Fibroblast of mammary gland (primary cell): ENCODE results near the gene EXOC3L4.

Experiments
- DNase-seq: peaks from one replicate; pipeline ENCODE4 v3.0.0-alpha.2; 2010; ENCODE audit warnings: low read depth
- H3K4me3 ChIP-seq: 2 replicates; pipeline ENCODE4 v1.5.1; 2011; ENCODE audit warnings: low read depth, mild to moderate bottlenecking, low read length, moderate library complexity; ENCODE audit not compliant: control insufficient read depth
- CTCF ChIP-seq: conservative IDR thresholded peaks from 2 replicates; pipeline ENCODE4 v1.5.1; 2011; ENCODE audit warnings: low read depth, low read length, inconsistent platforms; ENCODE audit not compliant: control insufficient read depth, insufficient read depth

The EXOC3L4 gene

GRCh38 chr14:103091883-103092222 lies 2.7 kb upstream of the EXOC3L4 start:
- H3K4me3 ChIP-seq = peak overlapping the region; percentile 20

GRCh38 chr14:103093856-103094405 lies 594 bp upstream of the EXOC3L4 start:
- TF ChIP-seq CTCF = no peak
- DNase-seq = no peak
- H3K4me3 ChIP-seq = no peak overlapping the region

More at GRCh38 chr14:103091883-103092222, 2.7 kb upstream of the EXOC3L4 start:
- DNase-seq = no peak
- TF ChIP-seq CTCF = no peak

- no peak for DNase-seq
- TF ChIP-seq CTCF = no peak
- no peak overlapping the region for H3K4me3 ChIP-seq
Measured at GRCh38 chr14:103095210-103095778, 769 bp downstream of the EXOC3L4 start.

- TF ChIP-seq CTCF = no peak
- H3K4me3 ChIP-seq = no peak overlapping the region
- no peak for DNase-seq
Measured at GRCh38 chr14:103096387-103096786, 1.9 kb downstream of the EXOC3L4 start.

- no peak overlapping the region for H3K4me3 ChIP-seq
- no peak for TF ChIP-seq CTCF
- no peak for DNase-seq
Measured at GRCh38 chr14:103097244-103097993, 2.9 kb downstream of the EXOC3L4 start.

GRCh38 chr14:103097994-103098957 lies 3.8 kb downstream of the EXOC3L4 start:
- H3K4me3 ChIP-seq = no peak overlapping the region
- DNase-seq = no peak
- TF ChIP-seq CTCF = no peak
